Activated naive CD4-positive, alpha-beta T cell treated with anti-CD3 and anti-CD28 coated beads, Interleukin-2, amount 10 ng/mL, durations not matched to agents 7 days and 5 days (primary cell): ENCODE data around the gene MBOAT2.

Experiments used
- CTCF ChIA-PET: fragments of 350-600 bp; sonication (Branson Sonifier 250); formaldehyde crosslinking; loops from one replicate; lab custom pipeline; 2021; ENCODE audit warnings: antibody characterized with exemption; lab: Charles Lee
- DNase-seq: peaks from one replicate; pipeline ENCODE4 v3.0.0-alpha.2; 2020
- H3K27ac Mint-ChIP-seq: one replicate; pipeline ENCODE4 v1.8.0; 2021; ENCODE audit warnings: mild to moderate bottlenecking, moderate library complexity, mixed read lengths
- H3K27me3 Mint-ChIP-seq: one replicate; pipeline ENCODE4 v1.8.0; 2021; ENCODE audit warnings: mild to moderate bottlenecking, mixed read lengths
- H3K36me3 Mint-ChIP-seq: one replicate; pipeline ENCODE4 v1.8.0; 2021; ENCODE audit warnings: mixed read lengths
- H3K4me1 Mint-ChIP-seq: one replicate; pipeline ENCODE4 v1.8.0; 2021; ENCODE audit warnings: mixed read lengths
- H3K4me3 Mint-ChIP-seq: one replicate; pipeline ENCODE4 v1.8.0; 2021; ENCODE audit warnings: mild to moderate bottlenecking, moderate library complexity, mixed read lengths
- H3K9me3 Mint-ChIP-seq: one replicate; pipeline ENCODE4 v1.8.0; 2021; ENCODE audit warnings: mixed read lengths

Gene MBOAT2

DNA sequence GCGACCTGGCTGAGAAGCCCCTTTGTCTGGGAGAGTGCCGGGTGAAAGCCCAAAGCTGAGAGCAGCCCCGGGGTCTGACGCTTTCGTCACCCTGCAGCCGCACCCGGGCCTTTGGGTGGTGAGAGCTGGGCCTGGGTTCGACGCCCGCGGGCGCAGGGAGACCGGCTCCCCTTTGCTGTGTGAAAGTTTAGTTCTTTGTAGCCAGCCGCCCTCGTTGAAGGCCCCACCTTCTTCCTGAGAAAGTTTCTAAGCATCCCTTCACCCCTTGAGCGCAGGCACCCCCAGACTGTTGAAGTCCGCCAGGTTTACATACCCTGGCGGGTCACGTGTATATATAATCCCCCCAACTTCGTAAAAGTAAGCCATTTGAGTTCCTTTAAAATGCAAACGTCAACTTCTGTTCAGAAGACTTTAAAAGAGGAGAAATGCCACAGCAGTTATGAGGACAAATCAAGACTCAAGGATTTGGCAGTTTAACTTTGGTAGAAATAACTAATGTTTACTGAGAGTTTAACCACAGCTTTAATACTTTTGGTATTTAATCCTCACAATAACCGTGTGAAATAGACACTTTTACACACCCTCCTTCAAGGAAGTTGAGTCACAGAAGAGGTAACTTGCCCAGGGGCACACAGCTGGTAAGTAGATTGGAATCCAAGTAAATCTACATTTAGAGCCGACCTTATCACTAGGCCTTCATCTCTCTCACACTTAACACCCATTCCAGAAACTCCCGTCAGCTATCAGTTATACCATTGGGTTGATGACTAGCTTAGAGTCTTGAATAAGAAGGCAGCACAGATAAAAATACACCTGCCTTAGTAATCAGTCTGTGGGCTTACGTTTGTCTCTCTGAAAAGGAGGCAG lies 1.1 kb upstream of the MBOAT2 start:
- no peak for DNase-seq
- Mint-ChIP-seq H3K27ac (no peak overlapping the region), H3K36me3 (no peaks in the 10 kb centered on the region), H3K9me3 (no peaks in the 10 kb centered on the region), H3K27me3 (peaks cover 18% of the 10 kb centered on the region), H3K4me3 (peak overlapping the region; percentile 74), H3K4me1 (peaks cover 18% of the 10 kb centered on the region)
- CTCF ChIA-PET: no interaction called here

DNA sequence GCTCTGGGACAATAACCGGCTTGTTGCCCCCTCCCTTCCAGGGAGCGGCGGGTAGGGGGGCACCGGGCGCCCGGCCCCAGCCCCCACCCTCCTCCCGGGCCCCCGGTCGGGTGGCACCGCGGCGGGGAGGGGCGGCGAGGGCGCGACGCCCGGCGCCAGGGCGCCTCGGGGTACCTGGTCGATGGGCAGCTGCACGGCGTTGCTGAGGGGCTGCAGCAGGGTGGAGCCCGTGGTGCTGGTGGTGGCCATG lies 193 bp downstream of the MBOAT2 start:
- DNase-seq: no peak
- CTCF ChIA-PET: no interaction called here

DNA sequence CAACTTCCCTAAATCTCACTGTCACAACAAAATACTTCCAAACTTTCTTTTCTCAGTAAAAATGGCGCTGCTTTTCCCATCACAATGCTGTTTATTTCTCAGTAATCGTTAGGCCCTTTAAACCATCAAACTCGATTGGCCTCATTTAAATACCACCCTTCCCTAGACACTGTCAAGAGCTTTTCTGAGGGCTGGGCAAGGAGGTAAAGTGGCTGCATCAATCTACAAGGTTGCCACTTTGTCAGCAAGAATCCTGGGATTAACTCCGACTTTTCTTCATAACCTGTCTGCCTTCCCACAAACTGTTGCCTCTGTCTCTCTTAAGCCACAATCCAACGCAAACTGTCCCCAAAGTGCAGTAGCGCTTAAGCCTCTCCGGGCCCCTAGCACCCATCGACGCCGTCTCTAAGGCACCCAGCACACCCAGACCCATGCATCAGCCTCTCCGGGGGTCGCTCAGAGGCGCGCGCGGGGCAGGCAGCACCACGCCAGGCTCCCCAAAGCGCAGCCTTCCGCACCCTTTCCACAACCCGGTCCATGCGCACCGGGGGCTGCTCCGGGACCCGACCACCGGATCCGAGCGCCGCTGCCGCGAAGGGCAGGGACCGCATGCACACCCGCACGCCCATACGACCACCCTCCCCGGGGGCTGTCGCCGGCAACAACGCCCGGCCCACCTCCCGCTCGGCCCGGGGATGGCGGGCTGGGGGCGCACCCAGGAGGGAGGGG lies 683 bp downstream of the MBOAT2 start:
- Mint-ChIP-seq H3K27ac (no peak overlapping the region), H3K9me3 (no peaks in the 10 kb centered on the region), H3K4me1 (peaks cover 20% of the 10 kb centered on the region), H3K36me3 (no peaks in the 10 kb centered on the region), H3K27me3 (peaks cover 18% of the 10 kb centered on the region), H3K4me3 (peak overlapping the region; percentile 73)
- CTCF ChIA-PET: no interaction called here
- peak; percentile 32 for DNase-seq

More for the DNA sequence above, 193 bp downstream of the MBOAT2 start:
- H3K36me3 Mint-ChIP-seq: no peaks in the 10 kb centered on the region
- peaks cover 20% of the 10 kb centered on the region for H3K4me1 Mint-ChIP-seq
- no peak overlapping the region for H3K4me3 Mint-ChIP-seq
- H3K9me3 Mint-ChIP-seq: no peaks in the 10 kb centered on the region
- peaks cover 18% of the 10 kb centered on the region for H3K27me3 Mint-ChIP-seq
- no peak overlapping the region for H3K27ac Mint-ChIP-seq

DNA sequence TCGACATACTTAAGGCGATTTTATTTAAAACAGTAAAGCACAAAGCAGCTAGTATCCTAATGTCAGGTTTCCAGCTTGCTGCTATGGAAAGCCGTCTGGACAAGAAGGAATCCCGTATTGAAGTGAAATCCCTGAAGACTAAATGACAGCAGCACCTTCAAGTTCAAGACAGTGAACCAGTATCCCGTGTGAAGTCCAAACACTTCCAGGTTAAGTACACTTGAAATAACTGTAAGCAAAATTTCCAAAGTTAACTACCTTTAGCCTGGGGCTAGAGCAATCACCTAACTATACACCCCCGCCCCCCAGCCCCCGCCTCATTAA lies 1.2 kb downstream of the MBOAT2 start:
- no peak overlapping the region for H3K27ac Mint-ChIP-seq
- H3K4me3 Mint-ChIP-seq: peak overlapping the region; percentile 73
- CTCF ChIA-PET: no interaction called here
- peaks cover 20% of the 10 kb centered on the region for H3K4me1 Mint-ChIP-seq
- H3K36me3 Mint-ChIP-seq: no peaks in the 10 kb centered on the region
- H3K9me3 Mint-ChIP-seq: no peaks in the 10 kb centered on the region
- H3K27me3 Mint-ChIP-seq: peaks cover 18% of the 10 kb centered on the region
- DNase-seq: no peak

DNA sequence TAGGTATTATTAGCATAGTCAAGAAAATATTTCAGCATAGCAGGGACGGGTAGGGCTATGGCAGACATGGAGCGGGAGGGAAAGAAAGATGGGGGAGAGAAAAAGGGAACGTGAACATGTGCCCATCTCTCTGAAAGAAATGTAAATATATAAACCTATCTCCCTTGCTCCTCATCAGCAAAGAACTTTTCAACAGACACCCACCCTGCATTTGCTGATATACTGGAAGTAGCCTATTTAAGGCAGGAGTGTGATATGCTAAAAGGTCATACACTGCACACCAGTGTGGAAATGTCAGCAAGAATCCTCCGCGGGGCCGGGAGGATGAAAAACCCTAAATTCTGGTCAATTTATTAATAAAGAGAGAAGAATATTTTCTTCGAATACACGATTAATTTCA lies 1.7 kb downstream of the MBOAT2 start:
- H3K9me3 Mint-ChIP-seq: no peaks in the 10 kb centered on the region
- CTCF ChIA-PET: no interaction called here
- no peak overlapping the region for H3K27ac Mint-ChIP-seq
- H3K36me3 Mint-ChIP-seq: no peaks in the 10 kb centered on the region
- H3K27me3 Mint-ChIP-seq: peaks cover 18% of the 10 kb centered on the region
- peaks cover 20% of the 10 kb centered on the region for H3K4me1 Mint-ChIP-seq
- H3K4me3 Mint-ChIP-seq: peak overlapping the region; percentile 73
- no peak for DNase-seq

DNA sequence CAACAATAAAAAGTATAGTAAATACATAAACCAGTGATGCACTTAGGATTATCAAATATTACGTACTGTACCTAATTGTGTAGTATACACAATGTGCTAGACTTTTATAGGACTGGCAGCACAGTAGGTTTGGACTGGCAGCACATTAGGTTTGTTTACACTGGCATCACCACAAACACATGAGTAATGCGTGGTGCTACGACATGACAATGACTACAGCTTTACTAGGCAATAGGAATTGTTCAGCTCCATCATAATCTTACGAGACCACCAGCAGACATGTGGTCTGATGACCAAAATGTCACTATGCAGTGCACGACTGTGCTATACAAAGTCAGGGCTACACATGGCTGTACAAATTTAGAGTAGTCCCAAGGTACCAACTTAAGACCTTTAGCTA lies 2.3 kb downstream of the MBOAT2 start:
- Mint-ChIP-seq H3K27me3 (peaks cover 18% of the 10 kb centered on the region), H3K4me1 (peaks cover 20% of the 10 kb centered on the region), H3K36me3 (no peaks in the 10 kb centered on the region), H3K4me3 (no peak overlapping the region), H3K9me3 (no peaks in the 10 kb centered on the region), H3K27ac (no peak overlapping the region)
- CTCF ChIA-PET: no interaction called here
- DNase-seq: no peak

DNA sequence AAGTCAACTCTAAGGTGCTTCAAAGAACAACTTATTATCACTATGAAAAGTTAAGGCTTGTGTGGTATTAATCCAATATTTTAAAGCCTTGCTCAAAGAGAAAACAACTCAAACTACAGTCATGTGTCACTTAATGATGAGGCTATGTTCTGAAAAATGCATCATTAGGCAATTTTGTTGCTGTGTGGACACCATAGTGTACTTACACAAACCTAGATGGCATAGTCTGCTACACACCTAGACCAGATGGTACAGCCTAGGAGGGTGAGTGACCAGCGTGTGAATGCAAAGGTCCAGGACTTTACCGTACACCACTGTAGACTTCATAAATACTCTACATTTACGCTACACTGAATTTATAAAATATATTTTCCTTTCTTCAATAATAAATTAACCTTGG lies 3.0 kb downstream of the MBOAT2 start:
- H3K9me3 Mint-ChIP-seq: no peaks in the 10 kb centered on the region
- H3K4me3 Mint-ChIP-seq: no peak overlapping the region
- no peak overlapping the region for H3K27ac Mint-ChIP-seq
- CTCF ChIA-PET: no interaction called here
- no peaks in the 10 kb centered on the region for H3K36me3 Mint-ChIP-seq
- no peak for DNase-seq
- peaks cover 20% of the 10 kb centered on the region for H3K4me1 Mint-ChIP-seq
- H3K27me3 Mint-ChIP-seq: peaks cover 18% of the 10 kb centered on the region

DNA sequence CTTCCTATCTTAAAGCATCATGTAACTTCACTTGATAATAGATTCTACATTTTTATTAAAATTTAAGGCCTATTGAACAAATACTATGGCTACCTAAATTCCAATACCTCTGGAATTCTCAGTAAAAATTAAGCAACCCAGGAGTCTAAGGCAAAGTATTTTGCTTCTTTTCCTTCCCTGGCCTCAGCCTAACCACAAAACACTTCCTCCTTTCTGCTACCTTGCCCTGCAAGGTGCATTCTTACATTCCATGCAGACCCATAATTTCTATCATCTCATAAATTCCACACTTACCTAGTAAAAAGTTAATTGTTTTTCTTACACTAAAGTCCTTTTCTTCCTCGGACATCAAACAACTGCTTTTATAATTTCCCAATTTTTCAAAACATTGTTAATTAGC lies 3.7 kb downstream of the MBOAT2 start:
- Mint-ChIP-seq H3K36me3 (no peaks in the 10 kb centered on the region), H3K4me3 (no peak overlapping the region), H3K4me1 (peaks cover 17% of the 10 kb centered on the region), H3K9me3 (no peaks in the 10 kb centered on the region), H3K27ac (no peak overlapping the region), H3K27me3 (peaks cover 18% of the 10 kb centered on the region)
- DNase-seq: no peak
- CTCF ChIA-PET: no interaction called here

DNA sequence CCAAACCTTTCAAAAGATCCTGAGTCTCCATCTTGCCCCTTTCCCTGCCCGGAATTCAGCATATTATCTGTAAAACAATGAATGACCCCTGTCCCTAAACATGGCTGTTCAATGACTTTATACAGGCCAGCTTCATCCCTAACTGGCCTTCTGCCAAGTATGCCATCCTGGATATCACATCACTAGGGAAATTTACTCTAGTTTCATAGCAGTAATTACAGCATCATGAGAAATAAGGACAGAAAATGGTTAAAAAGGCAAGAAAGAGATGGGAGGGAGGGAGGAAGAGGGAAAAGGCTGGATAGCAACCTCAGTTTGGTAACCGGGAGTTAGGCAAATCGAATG lies 4.4 kb downstream of the MBOAT2 start:
- Mint-ChIP-seq H3K4me1 (peaks cover 12% of the 10 kb centered on the region), H3K4me3 (no peak overlapping the region), H3K27ac (no peak overlapping the region), H3K27me3 (peaks cover 13% of the 10 kb centered on the region), H3K9me3 (no peaks in the 10 kb centered on the region), H3K36me3 (no peaks in the 10 kb centered on the region)
- DNase-seq: no peak
- CTCF ChIA-PET: no interaction called here

DNA sequence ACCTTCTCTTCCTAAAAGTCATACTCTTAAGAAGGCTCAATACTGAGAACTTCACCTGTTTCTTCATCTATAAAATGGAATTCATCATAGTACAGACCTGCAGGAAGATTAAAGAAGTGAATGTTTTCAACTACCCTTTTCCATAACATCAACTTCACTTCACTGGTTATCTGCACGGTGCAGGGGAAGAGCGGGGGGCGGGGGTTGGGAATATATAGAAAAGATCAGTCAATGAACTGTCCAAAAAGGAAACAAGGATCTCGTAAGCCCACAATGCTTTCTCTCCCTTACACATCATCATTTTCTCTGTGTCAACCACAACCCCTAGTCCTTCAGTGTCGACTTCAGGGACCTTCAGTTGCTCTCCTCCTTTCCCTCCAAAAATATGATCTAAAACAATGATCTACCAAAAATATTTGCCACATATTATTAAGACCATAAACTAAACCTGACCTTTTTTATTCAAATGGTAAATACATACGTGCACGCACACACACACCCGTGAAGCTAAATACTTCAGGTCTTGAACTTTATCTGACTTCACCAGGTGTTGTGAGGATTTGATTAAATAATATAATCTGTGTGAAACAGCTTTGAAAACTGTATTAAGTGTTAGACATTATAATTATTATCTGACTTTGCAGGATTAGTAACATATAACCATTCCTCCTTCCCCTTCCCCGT lies 4.9 kb downstream of the MBOAT2 start:
- H3K27me3 Mint-ChIP-seq: peaks cover 10% of the 10 kb centered on the region

DNA sequence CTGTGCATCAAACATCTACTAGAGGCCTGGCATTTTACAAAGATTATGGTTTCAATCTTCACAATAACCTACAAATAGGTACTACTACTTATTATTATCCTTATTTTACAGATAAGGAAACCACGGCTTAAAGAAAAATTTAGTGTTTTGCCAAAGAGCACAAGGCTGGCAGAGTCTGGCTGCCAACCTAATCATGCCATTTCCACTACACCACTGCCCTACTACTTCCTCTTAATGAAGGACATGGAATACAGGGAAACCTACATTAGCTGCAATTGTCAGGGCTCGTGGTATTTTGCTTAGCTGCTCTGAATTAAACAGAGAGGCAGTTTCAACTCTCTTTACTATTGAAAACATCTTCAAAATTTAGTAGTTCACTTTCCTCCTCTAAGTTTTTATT lies 5.9 kb downstream of the MBOAT2 start:
- no peak for DNase-seq
- Mint-ChIP-seq H3K27ac (no peak overlapping the region), H3K9me3 (no peaks in the 10 kb centered on the region), H3K4me3 (no peak overlapping the region), H3K27me3 (peaks cover 15% of the 10 kb centered on the region), H3K4me1 (peaks cover 9% of the 10 kb centered on the region), H3K36me3 (no peaks in the 10 kb centered on the region)
- CTCF ChIA-PET: no interaction called here

More for the DNA sequence above, 4.9 kb downstream of the MBOAT2 start:
- CTCF ChIA-PET: no interaction called here
- H3K36me3 Mint-ChIP-seq: no peaks in the 10 kb centered on the region
- peaks cover 12% of the 10 kb centered on the region for H3K4me1 Mint-ChIP-seq
- DNase-seq: no peak
- H3K27ac Mint-ChIP-seq: no peak overlapping the region
- no peaks in the 10 kb centered on the region for H3K9me3 Mint-ChIP-seq
- no peak overlapping the region for H3K4me3 Mint-ChIP-seq

DNA sequence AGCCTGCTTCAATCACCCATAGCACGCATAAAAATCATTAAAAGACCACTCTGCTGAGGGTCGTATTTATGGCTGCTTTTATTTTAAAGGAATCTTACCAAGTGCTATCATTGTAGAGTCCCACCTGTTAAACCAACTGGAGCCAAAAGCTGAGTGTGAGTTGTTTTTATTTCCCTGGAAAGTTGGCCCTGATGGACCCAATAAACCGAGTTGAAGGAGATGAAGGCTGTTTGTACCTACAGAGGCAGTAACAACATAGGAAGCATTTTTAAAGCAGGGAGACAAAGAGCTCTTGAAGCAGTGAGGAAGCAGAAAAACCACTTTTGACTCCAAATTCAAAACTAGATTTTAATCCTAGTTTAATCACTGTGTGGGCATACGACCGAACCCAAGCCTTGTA lies 6.4 kb downstream of the MBOAT2 start:
- no peak for DNase-seq
- no peak overlapping the region for H3K27ac Mint-ChIP-seq
- CTCF ChIA-PET: no interaction called here
- peaks cover 7% of the 10 kb centered on the region for H3K4me1 Mint-ChIP-seq
- no peaks in the 10 kb centered on the region for H3K36me3 Mint-ChIP-seq
- no peaks in the 10 kb centered on the region for H3K9me3 Mint-ChIP-seq
- H3K27me3 Mint-ChIP-seq: peaks cover 17% of the 10 kb centered on the region
- H3K4me3 Mint-ChIP-seq: no peak overlapping the region

DNA sequence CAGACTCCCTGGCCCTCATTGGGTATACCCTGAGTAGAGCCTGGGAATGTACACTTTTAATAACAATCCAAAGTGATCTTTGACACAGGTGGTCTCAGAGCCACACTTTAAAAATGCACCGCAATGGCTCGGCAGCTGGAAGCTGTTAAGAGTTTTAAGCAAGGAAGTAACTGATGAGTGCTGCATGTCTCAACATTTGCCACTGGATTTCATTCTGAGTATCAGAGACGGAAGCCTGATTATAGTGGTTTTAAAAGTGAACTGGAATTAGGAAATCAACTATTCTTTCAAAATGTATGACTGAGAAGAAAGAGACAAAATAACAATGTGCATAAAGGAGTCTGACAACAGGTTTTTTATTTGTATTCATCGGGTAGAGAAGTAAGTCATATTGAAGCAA lies 7.5 kb downstream of the MBOAT2 start:
- CTCF ChIA-PET: no interaction called here
- Mint-ChIP-seq H3K36me3 (no peaks in the 10 kb centered on the region), H3K9me3 (no peaks in the 10 kb centered on the region), H3K4me3 (no peak overlapping the region), H3K27ac (no peak overlapping the region), H3K27me3 (peaks cover 24% of the 10 kb centered on the region), H3K4me1 (peaks cover 7% of the 10 kb centered on the region)
- no peak for DNase-seq

DNA sequence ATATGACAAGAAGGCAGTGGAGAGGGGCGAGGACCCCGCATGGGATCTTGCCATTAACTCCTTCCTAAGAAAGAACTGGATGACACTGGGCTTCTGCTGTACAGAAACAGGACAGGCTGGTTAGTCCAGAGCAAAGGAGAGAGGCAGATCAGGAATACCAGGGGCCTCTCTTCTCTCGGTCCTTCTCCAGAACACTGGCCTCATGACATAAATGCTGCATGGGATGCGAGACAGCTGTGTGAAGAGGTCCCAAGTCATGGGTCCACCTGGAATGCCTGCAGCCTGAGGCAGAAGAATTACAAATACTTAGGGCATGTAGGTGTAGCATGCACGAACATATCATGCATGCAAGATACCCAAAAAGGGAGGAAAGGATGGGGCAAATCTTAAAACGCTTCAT lies 9.1 kb downstream of the MBOAT2 start:
- H3K27me3 Mint-ChIP-seq: peaks cover 24% of the 10 kb centered on the region
- H3K4me3 Mint-ChIP-seq: no peak overlapping the region
- H3K36me3 Mint-ChIP-seq: no peaks in the 10 kb centered on the region
- no peak overlapping the region for H3K27ac Mint-ChIP-seq
- H3K9me3 Mint-ChIP-seq: no peaks in the 10 kb centered on the region
- CTCF ChIA-PET: no interaction called here
- DNase-seq: no peak
- H3K4me1 Mint-ChIP-seq: peaks cover under 1% of the 10 kb centered on the region

DNA sequence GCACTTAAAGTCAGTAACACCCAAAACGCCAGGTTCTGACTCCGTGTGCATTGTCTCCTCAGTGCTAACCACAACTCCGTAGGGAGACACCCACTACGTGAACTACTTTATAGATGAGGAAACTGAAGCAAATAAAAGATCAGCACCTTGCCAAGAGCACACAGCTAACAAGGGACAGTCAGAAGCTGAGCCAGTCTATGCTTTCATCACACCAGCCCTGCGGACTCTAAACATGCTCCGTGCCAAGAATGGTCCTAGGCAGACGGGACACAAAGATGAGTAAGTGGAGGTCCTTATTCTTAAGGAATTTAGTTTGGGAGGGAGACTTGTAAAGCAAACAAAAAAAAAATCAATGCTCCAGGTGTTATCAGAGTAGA lies 9.6 kb downstream of the MBOAT2 start:
- no peaks in the 10 kb centered on the region for H3K36me3 Mint-ChIP-seq
- no peaks in the 10 kb centered on the region for H3K9me3 Mint-ChIP-seq
- H3K27me3 Mint-ChIP-seq: peaks cover 24% of the 10 kb centered on the region
- H3K27ac Mint-ChIP-seq: no peak overlapping the region
- no peaks in the 10 kb centered on the region for H3K4me1 Mint-ChIP-seq
- no peak overlapping the region for H3K4me3 Mint-ChIP-seq
- CTCF ChIA-PET: no interaction called here
- DNase-seq: no peak
